OCI-LY3 (cell line): Measurements from ENCODE around the gene KEAP1.

ENCODE experiments used
- H2AFZ ChIP-seq: fragments of 200-600, 300-600 bp; shearing (Covaris generic); 2 replicates; pipeline ENCODE4 v1.6.0; 2014; ENCODE audit warnings: antibody characterized with exemption, low read depth, low read length
- H3K27ac ChIP-seq: fragments of 200-600, 300-600 bp; sonication (generic); 2 replicates; pipeline ENCODE4 v1.5.1; 2014; ENCODE audit warnings: mild to moderate bottlenecking, low read length, moderate library complexity, mixed read lengths
- H3K27me3 ChIP-seq: fragments of 200-600, 300-600 bp; sonication (generic); 2 replicates; pipeline ENCODE4 v1.6.1; 2014; ENCODE audit warnings: low read depth, low read length, mixed read lengths
- H3K36me3 ChIP-seq: fragments of 200-600, 300-600 bp; sonication (generic); replicated peaks from 2 replicates; pipeline ENCODE3; 2014; ENCODE audit warnings: low read depth, low read length, mixed read lengths
- H3K4me1 ChIP-seq: fragments of 300-600, 200-600 bp; sonication (generic); 2 replicates; pipeline ENCODE4 v1.6.1; 2014; ENCODE audit warnings: low read length, mixed read lengths
- H3K4me2 ChIP-seq: fragments of 200-600, 300-600 bp; sonication (generic); 2 replicates; pipeline ENCODE4 v1.6.1; 2014; ENCODE audit warnings: low read length, mixed read lengths
- H3K4me3 ChIP-seq: fragments of 300-600, 200-600 bp; sonication (generic); 2 replicates; pipeline ENCODE4 v1.5.1; 2014; ENCODE audit warnings: antibody characterized with exemption, mild to moderate bottlenecking, low read length, moderate library complexity
- H3K79me2 ChIP-seq: fragments of 300-600, 200-600 bp; shearing (Covaris generic); 2 replicates; pipeline ENCODE4 v1.6.1; 2014; ENCODE audit warnings: mild to moderate bottlenecking, low read length, mixed read lengths
- H3K9ac ChIP-seq: fragments of 300-600, 200-600 bp; shearing (Covaris generic); 2 replicates; pipeline ENCODE4 v1.6.0; 2014; ENCODE audit warnings: mild to moderate bottlenecking, low read length, moderate library complexity
- H3K9me3 ChIP-seq: fragments of 200-600, 300-600 bp; shearing (Covaris generic); 2 replicates; pipeline ENCODE4 v1.6.1; 2014; ENCODE audit warnings: low read length, mixed read lengths; ENCODE audit not compliant: insufficient read depth
- H4K20me1 ChIP-seq: fragments of 200-600, 300-600 bp; sonication (generic); 2 replicates; pipeline ENCODE4 v1.6.1; 2016; ENCODE audit warnings: low read length, mixed read lengths; ENCODE audit not compliant: insufficient read depth
- EZH2phosphoT487 ChIP-seq: fragments of 200-600 bp; shearing (Covaris generic); IDR thresholded peaks from 2 replicates; pipeline ENCODE4 v1.6.1; 2018; ENCODE audit warnings: antibody characterized with exemption, mixed run types, low read depth
- TF ChIP-seq, protein P1 (sequence below): fragments of 200-600, 300-600 bp; sonication (generic); IDR thresholded peaks from 2 replicates; pipeline ENCODE4 v1.5.1; 2014; ENCODE audit warnings: antibody characterized with exemption, low read length, low read depth

KEAP1 gene

DNA sequence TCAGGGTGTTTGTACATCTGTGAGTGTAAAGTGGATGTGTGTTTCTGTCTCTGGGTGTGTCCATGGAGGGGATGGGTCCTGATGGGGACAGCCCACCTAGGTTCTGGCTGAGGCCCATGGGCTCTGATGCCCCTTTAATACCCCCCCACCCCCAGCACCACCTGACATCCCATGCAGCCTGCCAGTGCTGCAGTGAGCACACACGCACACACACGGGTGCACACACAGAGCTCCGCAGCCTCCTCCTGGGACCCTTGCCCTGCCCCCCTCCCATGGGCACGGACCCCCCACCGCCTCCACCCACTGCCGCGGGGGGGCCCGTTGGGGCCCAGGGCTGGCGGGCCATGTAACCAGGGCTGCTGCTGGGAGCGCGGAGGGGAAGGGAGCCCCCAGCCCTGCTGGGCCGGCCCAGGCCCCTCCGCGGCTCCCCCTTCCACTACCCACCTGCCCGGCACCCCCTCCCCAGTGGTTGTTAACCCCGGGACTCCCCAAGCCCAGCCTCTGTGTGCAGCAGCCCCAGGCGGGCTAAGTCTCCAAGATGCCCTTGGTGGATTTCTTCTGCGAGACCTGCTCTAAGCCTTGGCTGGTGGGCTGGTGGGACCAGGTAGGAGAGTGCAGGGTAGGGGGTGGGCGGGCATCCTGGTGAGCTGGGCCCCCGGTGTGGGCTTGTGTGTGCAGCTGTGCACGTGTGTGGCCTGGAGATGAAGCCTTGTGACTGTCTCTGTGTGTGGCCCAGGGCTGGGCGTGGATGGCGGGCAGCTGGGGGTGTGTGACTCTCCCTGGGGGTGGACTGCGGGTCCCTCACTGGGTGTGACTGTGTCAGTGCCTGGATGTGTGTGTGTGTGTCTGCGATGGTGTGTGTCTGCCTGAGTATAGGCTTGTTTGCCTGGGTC lies 50.2 kb downstream of the KEAP1 start:
- H3K9me3 ChIP-seq, result no peaks in the 10 kb centered on the region
- no peaks in the 10 kb centered on the region for H3K4me1 ChIP-seq
- H3K27me3 ChIP-seq, result peaks cover 9% of the 10 kb centered on the region; the same call in 1 of the 2 replicates
- no peak overlapping the region for H3K4me3 ChIP-seq
- no peak overlapping the region for H3K27ac ChIP-seq
- no peak overlapping the region for H2AFZ ChIP-seq
- no peaks in the 10 kb centered on the region for H4K20me1 ChIP-seq
- no peak overlapping the region for H3K4me2 ChIP-seq
- H3K36me3 ChIP-seq, result no peaks in the 10 kb centered on the region
- no peaks in the 10 kb centered on the region for H3K79me2 ChIP-seq
- TF ChIP-seq, protein P1, sequence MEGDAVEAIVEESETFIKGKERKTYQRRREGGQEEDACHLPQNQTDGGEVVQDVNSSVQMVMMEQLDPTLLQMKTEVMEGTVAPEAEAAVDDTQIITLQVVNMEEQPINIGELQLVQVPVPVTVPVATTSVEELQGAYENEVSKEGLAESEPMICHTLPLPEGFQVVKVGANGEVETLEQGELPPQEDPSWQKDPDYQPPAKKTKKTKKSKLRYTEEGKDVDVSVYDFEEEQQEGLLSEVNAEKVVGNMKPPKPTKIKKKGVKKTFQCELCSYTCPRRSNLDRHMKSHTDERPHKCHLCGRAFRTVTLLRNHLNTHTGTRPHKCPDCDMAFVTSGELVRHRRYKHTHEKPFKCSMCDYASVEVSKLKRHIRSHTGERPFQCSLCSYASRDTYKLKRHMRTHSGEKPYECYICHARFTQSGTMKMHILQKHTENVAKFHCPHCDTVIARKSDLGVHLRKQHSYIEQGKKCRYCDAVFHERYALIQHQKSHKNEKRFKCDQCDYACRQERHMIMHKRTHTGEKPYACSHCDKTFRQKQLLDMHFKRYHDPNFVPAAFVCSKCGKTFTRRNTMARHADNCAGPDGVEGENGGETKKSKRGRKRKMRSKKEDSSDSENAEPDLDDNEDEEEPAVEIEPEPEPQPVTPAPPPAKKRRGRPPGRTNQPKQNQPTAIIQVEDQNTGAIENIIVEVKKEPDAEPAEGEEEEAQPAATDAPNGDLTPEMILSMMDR, result no peak
- TF ChIP-seq EZH2phosphoT487, result no peak
- no peak overlapping the region for H3K9ac ChIP-seq

DNA sequence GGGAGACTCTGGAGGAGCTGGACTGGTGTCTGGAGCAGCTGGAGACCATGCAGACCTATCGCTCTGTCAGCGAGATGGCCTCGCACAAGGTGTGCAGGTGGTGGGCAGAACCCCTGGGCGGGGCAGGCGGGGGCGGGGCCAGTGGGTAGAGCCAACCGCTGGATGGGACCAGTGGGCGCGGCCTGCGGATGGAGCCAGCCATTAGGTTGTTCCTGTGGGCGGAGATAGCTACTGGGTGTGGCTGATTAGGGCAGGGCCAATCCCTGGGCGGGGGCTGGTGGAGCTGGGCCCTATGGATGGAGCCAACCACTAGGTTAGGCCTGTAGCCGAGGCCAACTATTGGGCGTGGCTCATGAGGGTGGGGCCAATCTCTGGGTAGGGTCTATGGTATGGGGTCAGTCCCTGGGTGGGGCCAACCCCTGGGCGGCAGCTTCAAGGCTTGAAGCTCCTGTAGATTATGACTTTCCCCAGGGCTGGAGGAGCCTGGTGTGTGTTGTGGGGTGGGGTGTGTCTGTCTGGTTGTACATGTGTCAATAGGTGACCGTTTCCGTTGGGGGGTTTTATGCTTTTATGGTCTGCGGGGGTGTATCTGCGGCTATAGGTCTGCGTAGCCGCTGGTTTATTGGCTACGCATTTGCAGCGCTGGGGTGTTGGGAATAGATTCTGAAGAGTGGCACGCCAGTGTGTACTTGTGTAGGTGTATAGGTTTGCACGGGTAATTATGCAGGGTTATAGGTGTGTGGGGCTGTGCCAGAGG lies 52.1 kb downstream of the KEAP1 start:
- no peaks in the 10 kb centered on the region for H4K20me1 ChIP-seq

DNA sequence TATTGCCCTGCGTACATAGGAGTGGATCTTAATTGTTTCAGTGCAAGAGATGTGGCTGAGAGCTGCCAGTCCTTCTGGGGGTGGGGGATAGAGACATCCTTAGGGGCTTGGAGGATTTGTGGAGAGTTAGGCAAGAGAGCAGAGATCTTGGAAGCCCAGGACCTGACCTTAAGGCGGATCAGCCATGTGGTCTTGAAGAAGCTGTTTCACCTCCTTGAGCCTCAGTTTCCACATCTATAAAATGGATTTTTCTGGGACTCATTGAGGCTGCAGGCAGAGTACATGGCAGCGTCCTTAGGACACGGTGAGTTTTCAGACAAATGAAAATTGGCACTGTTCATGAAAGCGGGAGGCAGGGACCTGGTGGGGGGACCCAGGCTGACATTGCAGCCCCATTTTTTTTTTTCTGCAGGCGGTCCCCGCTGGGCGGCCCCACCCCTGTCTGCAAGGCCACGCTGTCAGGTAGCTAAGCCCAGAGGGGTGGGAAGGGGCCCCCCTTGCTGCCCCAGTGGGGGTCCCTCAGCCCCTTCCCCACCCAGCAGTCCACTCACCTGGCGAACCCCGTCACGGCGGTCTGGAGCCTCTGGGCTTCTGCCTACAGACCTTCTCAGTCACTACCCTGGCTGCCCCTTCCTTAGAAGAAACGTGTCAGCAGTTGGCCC lies 52.8 kb downstream of the KEAP1 start:
- Histone ChIP-seq H3K4me1 (peaks cover 11% of the 10 kb centered on the region), H3K9ac (no peak overlapping the region), H4K20me1 (no peaks in the 10 kb centered on the region), H3K27ac (no peak overlapping the region), H3K4me2 (no peak overlapping the region), H3K9me3 (no peaks in the 10 kb centered on the region), H3K36me3 (no peaks in the 10 kb centered on the region), H3K4me3 (no peak overlapping the region), H2AFZ (no peak overlapping the region), H3K27me3 (peaks cover 11% of the 10 kb centered on the region; the same call in 1 of the 2 replicates), H3K79me2 (no peaks in the 10 kb centered on the region)
- TF ChIP-seq, protein P1, result no peak
- TF ChIP-seq EZH2phosphoT487, result no peak

More for the DNA sequence above, 52.1 kb downstream of the KEAP1 start:
- Histone ChIP-seq H3K79me2 (no peaks in the 10 kb centered on the region), H3K9ac (no peak overlapping the region), H3K9me3 (no peaks in the 10 kb centered on the region), H2AFZ (no peak overlapping the region), H3K4me1 (peaks cover 9% of the 10 kb centered on the region), H3K27ac (no peak overlapping the region), H3K4me3 (no peak overlapping the region), H3K27me3 (peaks cover 14% of the 10 kb centered on the region; the same call in 1 of the 2 replicates), H3K4me2 (no peak overlapping the region), H3K36me3 (no peaks in the 10 kb centered on the region)
- TF ChIP-seq, protein P1, result no peak
